Activated CD4-positive, CD25-positive, alpha-beta regulatory T cell treated with anti-CD3 and anti-CD28 coated beads, Interleukin-2, amount 50 U/mL, for 16 hours (primary cell): ENCODE data around the gene TAB3.
A peak's percentile ranks its signal among the peaks of the same experiment; 100 is the strongest.

Experiments used
- DNase-seq: peaks from one replicate; pipeline ENCODE4 v3.0.0-alpha.2; 2020; ENCODE audit warnings: low read depth, low spot score

Gene TAB3

DNA sequence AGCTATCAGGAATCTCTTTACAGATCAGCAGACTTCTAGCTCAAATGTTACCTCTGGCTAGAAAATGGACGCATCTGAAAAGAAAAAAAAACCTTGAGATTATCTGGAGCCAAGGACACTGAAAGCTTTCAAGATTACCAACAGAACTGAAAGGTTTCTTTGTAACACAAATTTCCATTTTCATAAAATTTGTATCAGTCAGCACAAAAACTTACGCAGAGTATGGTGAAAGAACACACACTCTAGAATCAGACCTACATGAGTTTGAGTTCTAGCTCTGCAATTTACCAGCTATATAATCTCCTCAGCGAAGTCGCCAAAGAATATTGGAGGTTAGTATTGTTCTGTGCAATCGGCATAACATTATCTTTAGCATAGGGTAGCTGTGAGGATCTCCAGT lies 1.8 kb downstream of the TAB3 start:
- DNase-seq: no peak

DNA sequence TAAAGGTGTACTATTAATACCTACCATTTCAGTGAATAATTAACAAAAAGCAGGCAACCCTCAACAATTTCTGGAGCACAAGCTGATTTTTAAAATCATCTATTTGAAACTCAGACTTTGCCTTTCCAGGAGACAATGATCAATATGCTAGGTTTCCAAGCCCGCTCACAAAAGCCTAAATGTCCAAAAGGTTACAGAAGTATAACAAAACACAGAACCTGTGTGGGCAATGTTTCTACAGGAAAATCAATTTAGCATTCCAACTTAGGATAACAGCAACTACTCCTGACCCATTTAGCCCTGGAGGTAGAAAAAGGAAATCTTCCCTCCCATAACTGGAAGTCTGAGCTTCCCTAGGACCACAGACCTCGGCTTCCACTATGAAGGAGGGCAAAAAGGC lies 3.9 kb downstream of the TAB3 start:
- no peak for DNase-seq

- no peak for DNase-seq
Measured at GRCh38 chrX:30883138-30883537, 5.9 kb downstream of the TAB3 start.

- DNase-seq: no peak
Measured at GRCh38 chrX:30881797-30882196, 7.3 kb downstream of the TAB3 start.

- DNase-seq: no peak
Measured at GRCh38 chrX:30881390-30881789, 7.7 kb downstream of the TAB3 start.

- no peak for DNase-seq
Measured at GRCh38 chrX:30880058-30880457, 9.0 kb downstream of the TAB3 start.

DNA sequence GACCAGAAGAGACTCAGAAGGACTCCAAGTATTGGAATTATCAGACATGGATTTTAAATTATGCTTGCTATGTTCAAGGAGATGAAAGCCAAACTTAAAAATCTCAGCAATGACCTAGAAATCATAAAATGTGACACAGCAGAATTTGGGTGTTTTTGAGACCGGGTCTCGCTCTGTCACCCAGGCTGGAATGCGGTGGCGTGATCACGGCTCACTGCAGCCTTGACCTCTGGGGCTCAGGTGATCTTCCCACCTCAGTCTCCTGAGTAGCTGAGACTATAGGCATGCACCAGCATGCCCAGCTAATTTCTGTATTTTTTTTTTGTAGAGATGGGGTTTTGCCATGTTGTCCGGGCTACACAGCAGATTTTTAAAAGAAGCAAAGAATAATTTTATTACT lies 12.7 kb downstream of the TAB3 start:
- no peak for DNase-seq

- DNase-seq: no peak
Measured at GRCh38 chrX:30875957-30876356, 13.1 kb downstream of the TAB3 start.

DNA sequence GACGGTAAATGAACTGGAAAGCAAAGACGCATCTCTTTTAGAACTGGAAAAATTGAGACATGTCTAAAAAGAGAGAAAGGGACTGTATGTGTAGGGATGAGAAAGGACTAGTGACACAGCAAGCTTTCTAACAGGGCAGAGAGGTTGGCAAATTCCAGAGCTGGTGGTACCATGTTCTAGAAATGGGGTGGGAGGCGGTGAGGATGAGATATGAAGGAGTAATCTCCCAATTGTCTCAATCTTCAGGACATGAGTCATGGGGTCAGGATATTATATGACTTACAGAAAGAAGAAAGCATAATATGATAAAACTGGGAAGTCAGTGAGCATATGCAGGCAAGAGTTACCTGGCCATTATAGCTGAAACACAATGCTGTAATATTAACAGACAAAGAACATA lies 14.2 kb downstream of the TAB3 start:
- DNase-seq: no peak

- no peak for DNase-seq
Measured at GRCh38 chrX:30870572-30870971, 18.5 kb downstream of the TAB3 start.

- no peak for DNase-seq
Measured at GRCh38 chrX:30865612-30866011, 23.4 kb downstream of the TAB3 start.

GRCh38 chrX:30865015-30865414 lies 24.0 kb downstream of the TAB3 start:
- no peak for DNase-seq

DNA sequence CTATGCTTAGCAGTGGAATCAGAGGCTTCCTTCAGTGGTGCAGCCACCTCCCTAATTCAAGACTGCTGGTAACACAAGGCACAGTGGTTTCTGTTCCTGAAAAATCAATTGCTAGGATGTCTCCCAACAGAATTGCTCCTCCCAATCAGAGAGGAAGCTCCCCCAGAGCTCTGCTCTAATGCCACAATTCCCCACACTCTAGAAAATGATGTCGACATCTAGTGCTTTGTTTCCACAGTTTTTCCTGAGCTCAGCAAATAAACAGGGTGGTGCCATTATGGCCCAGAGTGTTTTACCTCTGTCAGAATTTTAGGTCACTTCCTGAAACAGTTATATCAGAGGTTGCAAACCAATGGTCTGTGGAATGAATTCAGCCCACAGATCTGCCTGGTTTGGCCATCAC lies 24.7 kb downstream of the TAB3 start:
- DNase-seq: no peak

GRCh38 chrX:30863974-30864373 lies 25.1 kb downstream of the TAB3 start:
- no peak for DNase-seq

DNA sequence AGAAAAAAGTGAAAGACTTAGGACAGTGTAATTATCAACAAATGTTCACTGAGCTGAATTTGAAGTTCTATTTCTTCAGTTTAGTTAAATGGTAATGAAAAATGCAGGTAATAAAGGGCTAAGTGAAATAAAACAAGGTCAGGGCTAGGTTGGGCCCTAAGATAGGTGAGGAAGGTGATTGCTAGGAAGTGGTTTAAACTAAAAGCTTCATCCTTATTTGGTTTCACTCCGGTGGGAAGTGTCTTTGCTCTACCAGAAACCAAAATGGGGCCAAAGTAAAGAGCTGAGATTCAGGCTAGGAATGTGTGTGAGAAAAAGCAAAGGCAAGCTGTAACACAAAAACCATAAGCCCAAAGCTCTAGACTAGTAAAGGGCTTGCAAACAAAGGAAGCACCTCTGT lies 31.0 kb downstream of the TAB3 start:
- DNase-seq: no peak

DNA sequence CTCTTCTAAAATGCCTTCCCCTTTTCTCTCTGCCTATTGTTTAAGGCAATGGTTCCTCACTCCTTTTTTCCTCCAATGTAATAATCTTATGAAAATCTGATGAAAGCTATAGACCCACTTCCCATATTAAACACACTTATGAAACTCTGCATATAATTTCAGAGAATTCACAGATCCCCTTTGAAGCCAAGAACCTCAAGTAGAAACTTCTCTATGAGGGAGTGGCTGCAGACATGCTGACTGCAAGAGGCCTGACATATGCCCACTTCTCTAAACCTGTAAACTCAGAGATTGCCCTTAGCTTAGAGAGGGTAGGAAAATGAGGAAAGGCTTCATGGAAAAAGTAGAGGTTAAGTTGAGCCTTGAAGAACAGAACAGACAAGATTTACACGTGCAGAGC lies 37.6 kb downstream of the TAB3 start:
- DNase-seq: no peak

GRCh38 chrX:30835373-30835772 lies 53.7 kb downstream of the TAB3 start:
- DNase-seq: no peak

DNA sequence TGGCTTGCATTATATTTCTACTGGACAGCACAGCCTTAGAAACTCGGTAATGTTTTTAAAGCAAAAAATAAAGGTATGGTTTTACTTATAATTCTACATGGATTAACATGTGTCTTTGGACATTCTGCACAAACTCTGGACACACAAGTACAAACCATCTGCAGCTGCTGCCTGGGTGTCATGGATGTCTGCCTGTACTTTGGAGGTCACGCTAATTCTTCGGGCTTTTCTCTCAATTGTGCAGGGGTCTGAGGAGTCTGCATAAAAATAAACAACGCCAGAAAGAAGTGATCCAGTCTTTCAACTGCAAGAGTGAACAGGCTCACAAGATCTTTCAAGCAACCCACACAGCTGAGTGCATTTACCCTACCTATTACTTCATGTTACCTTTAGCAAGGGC lies 55.2 kb downstream of the TAB3 start:
- no peak for DNase-seq

GRCh38 chrX:30831082-30831481 lies 58.0 kb downstream of the TAB3 start:
- DNase-seq: peak; percentile 0

DNA sequence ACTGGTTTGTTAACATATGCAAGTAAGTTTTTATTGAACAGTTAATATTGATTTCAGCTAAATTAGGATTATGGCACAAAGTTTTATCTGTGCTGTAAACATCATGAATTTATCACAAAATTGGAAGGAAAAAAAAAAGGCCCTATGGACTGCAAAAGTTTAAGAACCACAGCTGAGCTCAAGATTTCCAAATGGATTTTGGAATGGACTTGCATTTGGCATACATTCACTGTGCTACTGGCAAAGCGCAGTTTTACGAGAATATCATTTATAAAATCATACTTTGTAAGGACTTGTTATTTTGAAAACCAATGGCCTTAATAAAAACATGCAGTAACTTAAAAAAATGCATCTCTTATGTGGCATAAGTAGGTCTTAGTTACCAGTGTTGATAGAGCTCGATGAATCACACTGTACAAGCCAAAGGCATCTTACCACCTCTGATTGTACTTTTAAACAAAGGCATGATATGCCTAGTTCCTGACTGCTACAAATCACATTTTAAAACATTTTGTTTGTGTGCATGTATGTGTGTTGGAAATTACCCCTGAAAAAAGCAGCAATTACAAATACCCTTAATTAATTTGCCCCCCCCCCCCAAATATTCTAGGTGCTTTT lies 58.6 kb downstream of the TAB3 start:
- DNase-seq: no peak

DNA sequence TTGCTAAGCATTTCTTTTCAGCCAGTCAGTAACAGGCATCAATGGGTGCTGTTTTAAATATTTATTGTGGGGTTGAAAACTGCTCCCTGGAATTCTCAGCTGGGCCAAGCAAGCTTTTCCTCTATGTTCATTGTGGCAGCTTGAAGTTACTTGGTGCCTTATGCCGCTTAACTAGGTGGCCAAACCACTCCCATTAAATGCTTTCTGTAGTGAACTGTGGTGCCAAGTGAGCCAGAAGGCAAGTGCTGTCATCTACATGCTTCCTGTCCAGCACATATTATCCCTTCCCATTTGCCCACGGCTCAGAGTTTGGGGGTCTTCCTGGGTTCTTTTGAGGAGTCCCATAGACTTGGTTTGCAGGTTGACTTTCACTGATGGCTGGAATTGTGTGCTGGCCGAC lies 64.8 kb downstream of the TAB3 start:
- DNase-seq: no peak

DNA sequence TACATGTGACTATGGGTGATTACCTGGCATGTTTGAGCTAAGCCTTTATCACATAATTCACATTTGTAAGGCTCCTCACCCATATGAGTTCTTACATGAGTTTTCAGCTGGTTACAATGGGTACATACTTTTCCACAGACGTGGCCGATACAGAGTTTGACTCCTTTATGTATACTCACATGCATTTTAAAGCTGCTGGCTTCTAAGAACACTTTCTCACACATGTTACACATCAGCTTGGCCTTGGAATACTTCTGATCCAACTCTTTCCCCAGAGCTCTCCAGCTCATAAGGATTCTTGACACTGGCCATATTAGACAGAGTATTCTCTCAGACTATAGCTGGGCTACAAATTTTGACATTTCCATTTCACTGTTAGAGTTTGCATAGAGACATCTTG lies 66.3 kb downstream of the TAB3 start:
- DNase-seq: no peak

DNA sequence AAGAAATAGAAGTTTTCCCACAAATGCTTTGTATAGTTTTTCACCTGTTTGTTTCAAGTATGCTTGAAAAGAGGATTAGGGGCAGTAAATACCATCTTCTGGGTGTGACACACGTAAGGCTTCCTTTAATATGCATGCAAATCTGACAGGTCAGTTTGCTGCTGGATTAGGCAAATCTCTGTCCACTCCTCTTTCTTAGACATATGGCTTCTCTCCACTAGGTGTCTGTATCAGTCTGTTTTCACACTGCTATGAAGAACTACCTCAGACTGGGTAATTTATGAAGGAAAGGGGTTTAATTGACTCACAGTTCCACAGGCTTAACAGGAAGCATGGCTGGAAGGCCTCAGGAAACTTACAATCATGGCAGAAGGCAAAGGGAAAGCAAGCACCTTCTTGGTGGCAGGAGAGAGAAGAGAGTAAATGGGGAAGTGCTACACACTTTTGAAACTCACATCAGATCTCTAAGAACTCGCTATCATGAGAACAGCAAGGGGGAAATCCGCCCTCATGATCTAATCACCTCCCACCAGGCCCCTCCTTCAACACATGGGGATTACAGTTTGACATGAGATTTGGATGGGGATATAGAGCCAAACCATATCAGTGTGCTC lies 66.9 kb downstream of the TAB3 start:
- no peak for DNase-seq

GRCh38 chrX:30821116-30821515 lies 67.9 kb downstream of the TAB3 start:
- DNase-seq: no peak
